Transverse colon (tissue), 4 donors: ENCODE measurements around the gene UBE2E2.

ENCODE experiments used
- EP300 ChIP-seq: sonication (generic); formaldehyde crosslinking; IDR thresholded peaks from one replicate; pipeline ENCODE4 v1.6.1; 2017; ENCODE audit warnings: antibody characterized with exemption, low read depth
- POLR2A ChIP-seq: fragments of 450-650 bp; IDR thresholded peaks from one replicate; pipeline ENCODE4 v1.6.1; 2016; ENCODE audit warnings: antibody characterized with exemption, mild to moderate bottlenecking, moderate library complexity
- POLR2AphosphoS5 ChIP-seq, 3 donors: sonication (generic); formaldehyde crosslinking; IDR thresholded peaks; one replicate each; pipeline ENCODE4 v1.6.1; 2016; ENCODE audit warnings: antibody characterized with exemption in 3 of 3
- TF ChIP-seq, protein P1 (sequence below), 5 experiments: fragments of 200-600 bp in 3 of 5; fragments of 450-650 bp in 2 of 5; sonication (generic) in 3 of 5; IDR thresholded peaks; 1 replicate in 2 of 5; 2 replicates in 3 of 5; pipeline ENCODE4 v1.5.1; 2016 to 2017; ENCODE audit warnings: antibody characterized with exemption in 5 of 5, inconsistent platforms in 3 of 5, mild to moderate bottlenecking in 2 of 5, moderate library complexity in 1 of 5

DNA sequence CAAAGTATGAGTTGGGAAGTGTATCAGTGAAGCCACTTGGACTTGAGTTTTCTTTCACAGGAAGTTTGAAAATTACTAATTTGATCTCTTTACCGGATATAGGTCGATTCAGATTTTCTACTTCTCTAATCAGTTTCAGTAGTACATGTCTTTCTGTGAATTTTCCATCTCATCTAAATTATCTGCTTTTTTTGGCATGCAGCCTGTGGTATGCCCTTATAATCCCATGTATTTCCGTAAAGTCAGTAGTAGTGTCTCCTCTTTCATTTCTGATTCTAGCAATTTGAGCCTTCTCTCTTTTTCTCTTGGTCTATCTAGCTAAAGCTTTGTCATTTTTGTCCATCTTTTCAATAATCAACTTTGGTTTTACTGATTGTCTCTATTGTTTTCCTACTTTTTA, 434.2 kb downstream of the UBE2E2 start:
- TF ChIP-seq, protein P1, sequence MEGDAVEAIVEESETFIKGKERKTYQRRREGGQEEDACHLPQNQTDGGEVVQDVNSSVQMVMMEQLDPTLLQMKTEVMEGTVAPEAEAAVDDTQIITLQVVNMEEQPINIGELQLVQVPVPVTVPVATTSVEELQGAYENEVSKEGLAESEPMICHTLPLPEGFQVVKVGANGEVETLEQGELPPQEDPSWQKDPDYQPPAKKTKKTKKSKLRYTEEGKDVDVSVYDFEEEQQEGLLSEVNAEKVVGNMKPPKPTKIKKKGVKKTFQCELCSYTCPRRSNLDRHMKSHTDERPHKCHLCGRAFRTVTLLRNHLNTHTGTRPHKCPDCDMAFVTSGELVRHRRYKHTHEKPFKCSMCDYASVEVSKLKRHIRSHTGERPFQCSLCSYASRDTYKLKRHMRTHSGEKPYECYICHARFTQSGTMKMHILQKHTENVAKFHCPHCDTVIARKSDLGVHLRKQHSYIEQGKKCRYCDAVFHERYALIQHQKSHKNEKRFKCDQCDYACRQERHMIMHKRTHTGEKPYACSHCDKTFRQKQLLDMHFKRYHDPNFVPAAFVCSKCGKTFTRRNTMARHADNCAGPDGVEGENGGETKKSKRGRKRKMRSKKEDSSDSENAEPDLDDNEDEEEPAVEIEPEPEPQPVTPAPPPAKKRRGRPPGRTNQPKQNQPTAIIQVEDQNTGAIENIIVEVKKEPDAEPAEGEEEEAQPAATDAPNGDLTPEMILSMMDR (IDR thresholded peaks at IDR 0.05): no peak
- no peak for TF ChIP-seq POLR2A
- TF ChIP-seq POLR2AphosphoS5 (IDR thresholded peaks at IDR 0.05): no peak
- TF ChIP-seq EP300: no peak
